ENCODE data around the gene PKDCC. TPM values are rescaled to one million over a fixed set of nuclear protein-coding genes. Genes with fewer than 3 reads are reported as not detected.
"Not testable (repeated sequence)": the region's sequence is repeated elsewhere in the genome, so short reads cannot be mapped to it uniquely, and the experiment has no call there.

PKDCC gene
- total RNA-seq, 1 experiment from 2014 or later, result 322 TPM

- Histone ChIP-seq H3K9me3 (no peaks in the 10 kb centered on the region), H3K27me3 (replicated peaks; ENCODE audit: control insufficient read depth, insufficient read depth, low read length) (no peaks in the 10 kb centered on the region), H3K4me3 (ENCODE audit: low read depth, low read length) (no peak overlapping the region), H3K36me3 (ENCODE audit: control insufficient read depth, insufficient read depth, low read length) (no peaks in the 10 kb centered on the region), H3K4me1 (peaks cover 59% of the 10 kb centered on the region)
- BruUV-seq (replicated peaks), result no TSS peak
- Mint-ChIP-seq H3K27ac (ENCODE audit: unreplicated experiment) (peak overlapping the region; percentile 23), H3K36me3 (ENCODE audit: insufficient read depth, unreplicated experiment) (peaks cover 7% of the 10 kb centered on the region), H3K4me1 (ENCODE audit: low read depth, unreplicated experiment) (peaks cover 46% of the 10 kb centered on the region), H3K4me3 (ENCODE audit: unreplicated experiment) (no peak overlapping the region), H3K27me3 (ENCODE audit: insufficient read depth, unreplicated experiment) (no peaks in the 10 kb centered on the region), H3K9me3 (ENCODE audit: unreplicated experiment) (no peaks in the 10 kb centered on the region)
- ChIA-PET POLR2A (no interaction called here), CTCF (interaction anchor here (0.6 kb wide), 1 partner anchor 671 kb away, joined by 3 read pairs; no protein-coding TSS in a partner anchor)
- DNase-seq, result no peak
- TF ChIP-seq, protein P1, sequence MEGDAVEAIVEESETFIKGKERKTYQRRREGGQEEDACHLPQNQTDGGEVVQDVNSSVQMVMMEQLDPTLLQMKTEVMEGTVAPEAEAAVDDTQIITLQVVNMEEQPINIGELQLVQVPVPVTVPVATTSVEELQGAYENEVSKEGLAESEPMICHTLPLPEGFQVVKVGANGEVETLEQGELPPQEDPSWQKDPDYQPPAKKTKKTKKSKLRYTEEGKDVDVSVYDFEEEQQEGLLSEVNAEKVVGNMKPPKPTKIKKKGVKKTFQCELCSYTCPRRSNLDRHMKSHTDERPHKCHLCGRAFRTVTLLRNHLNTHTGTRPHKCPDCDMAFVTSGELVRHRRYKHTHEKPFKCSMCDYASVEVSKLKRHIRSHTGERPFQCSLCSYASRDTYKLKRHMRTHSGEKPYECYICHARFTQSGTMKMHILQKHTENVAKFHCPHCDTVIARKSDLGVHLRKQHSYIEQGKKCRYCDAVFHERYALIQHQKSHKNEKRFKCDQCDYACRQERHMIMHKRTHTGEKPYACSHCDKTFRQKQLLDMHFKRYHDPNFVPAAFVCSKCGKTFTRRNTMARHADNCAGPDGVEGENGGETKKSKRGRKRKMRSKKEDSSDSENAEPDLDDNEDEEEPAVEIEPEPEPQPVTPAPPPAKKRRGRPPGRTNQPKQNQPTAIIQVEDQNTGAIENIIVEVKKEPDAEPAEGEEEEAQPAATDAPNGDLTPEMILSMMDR (IDR thresholded peaks at IDR 0.05; ENCODE audit: insufficient read depth in 1 of 2, low read depth in 1 of 2, low read length in 1 of 2, severe bottlenecking in 1 of 2, unreplicated experiment in 1 of 2), result no peak
- intact Hi-C loops (cut with micrococcal nuclease; ENCODE audit: unreplicated experiment), result no loop called here
Measured at GRCh38 chr2:42032224-42032620, 15.6 kb upstream of the PKDCC start.

GRCh38 chr2:42032745-42033144 lies 15.1 kb upstream of the PKDCC start:
- Mint-ChIP-seq H3K27me3 (ENCODE audit: insufficient read depth, unreplicated experiment) (no peaks in the 10 kb centered on the region), H3K36me3 (ENCODE audit: insufficient read depth, unreplicated experiment) (peaks cover 7% of the 10 kb centered on the region), H3K9me3 (ENCODE audit: unreplicated experiment) (no peaks in the 10 kb centered on the region), H3K4me1 (ENCODE audit: low read depth, unreplicated experiment) (peaks cover 51% of the 10 kb centered on the region), H3K4me3 (ENCODE audit: unreplicated experiment) (no peak overlapping the region), H3K27ac (ENCODE audit: unreplicated experiment) (peak overlapping the region; percentile 31)
- no peaks in the 10 kb centered on the region for H3K9me3 ChIP-seq
- no peak for DNase-seq
- intact Hi-C loops (cut with micrococcal nuclease; ENCODE audit: unreplicated experiment), result no loop called here
- CTCF ChIA-PET, result interaction anchor here (0.6 kb wide), 1 partner anchor 671 kb away, joined by 3 read pairs; no protein-coding TSS in a partner anchor
- POLR2A ChIA-PET, result no interaction called here
- no peaks in the 10 kb centered on the region for H3K27me3 ChIP-seq (replicated peaks; ENCODE audit: control insufficient read depth, insufficient read depth, low read length)
- H3K4me1 ChIP-seq, result peaks cover 59% of the 10 kb centered on the region
- no TSS peak for BruUV-seq (replicated peaks)
- no peak overlapping the region for H3K4me3 ChIP-seq (ENCODE audit: low read depth, low read length)
- no peaks in the 10 kb centered on the region for H3K36me3 ChIP-seq (ENCODE audit: control insufficient read depth, insufficient read depth, low read length)
- TF ChIP-seq, protein P1 (IDR thresholded peaks at IDR 0.05; ENCODE audit: insufficient read depth in 1 of 2, low read depth in 1 of 2, low read length in 1 of 2, severe bottlenecking in 1 of 2, unreplicated experiment in 1 of 2), result no peak

- intact Hi-C loops (cut with micrococcal nuclease; ENCODE audit: unreplicated experiment); H3K4me3 ChIP-seq (ENCODE audit: low read depth, low read length); H3K4me3 Mint-ChIP-seq (ENCODE audit: unreplicated experiment); POLR2A ChIA-PET; H3K27me3 ChIP-seq (replicated peaks; ENCODE audit: control insufficient read depth, insufficient read depth, low read length); H3K9me3 ChIP-seq; H3K9me3 Mint-ChIP-seq (ENCODE audit: unreplicated experiment); H3K36me3 ChIP-seq (ENCODE audit: control insufficient read depth, insufficient read depth, low read length); BruUV-seq (replicated peaks); H3K36me3 Mint-ChIP-seq (ENCODE audit: insufficient read depth, unreplicated experiment); CTCF ChIA-PET; DNase-seq; H3K27me3 Mint-ChIP-seq (ENCODE audit: insufficient read depth, unreplicated experiment): not testable (repeated sequence)
- peaks cover 62% of the 10 kb centered on the region for H3K4me1 ChIP-seq
- peaks cover 57% of the 10 kb centered on the region for H3K4me1 Mint-ChIP-seq (ENCODE audit: low read depth, unreplicated experiment)
- peak overlapping the region; percentile 78 for H3K27ac Mint-ChIP-seq (ENCODE audit: unreplicated experiment)
Measured at GRCh38 chr2:42034096-42034495, 13.7 kb upstream of the PKDCC start.

- TF ChIP-seq, protein P1 (IDR thresholded peaks at IDR 0.05; ENCODE audit: insufficient read depth in 1 of 2, low read depth in 1 of 2, low read length in 1 of 2, severe bottlenecking in 1 of 2, unreplicated experiment in 1 of 2), result no peak
- intact Hi-C loops (cut with micrococcal nuclease; ENCODE audit: unreplicated experiment), result no loop called here
- H3K4me1 Mint-ChIP-seq (ENCODE audit: low read depth, unreplicated experiment), result peaks cover 50% of the 10 kb centered on the region
- ChIA-PET CTCF (interaction anchor here (2.1 kb wide), 1 partner anchor 21 kb away, joined by 6 read pairs; no protein-coding TSS in a partner anchor), POLR2A (no interaction called here)
- H3K9me3 ChIP-seq, result no peaks in the 10 kb centered on the region
- BruUV-seq (replicated peaks), result no TSS peak
- no peaks in the 10 kb centered on the region for H3K27me3 ChIP-seq (replicated peaks; ENCODE audit: control insufficient read depth, insufficient read depth, low read length)
- H3K4me3 Mint-ChIP-seq (ENCODE audit: unreplicated experiment), result no peak overlapping the region
- H3K36me3 ChIP-seq (ENCODE audit: control insufficient read depth, insufficient read depth, low read length), result no peaks in the 10 kb centered on the region
- no peak overlapping the region for H3K4me3 ChIP-seq (ENCODE audit: low read depth, low read length)
- H3K27ac Mint-ChIP-seq (ENCODE audit: unreplicated experiment), result peak overlapping the region; percentile 78
- H3K4me1 ChIP-seq, result peaks cover 51% of the 10 kb centered on the region
- no peaks in the 10 kb centered on the region for H3K9me3 Mint-ChIP-seq (ENCODE audit: unreplicated experiment)
- no peaks in the 10 kb centered on the region for H3K27me3 Mint-ChIP-seq (ENCODE audit: insufficient read depth, unreplicated experiment)
- DNase-seq, result no peak
- no peaks in the 10 kb centered on the region for H3K36me3 Mint-ChIP-seq (ENCODE audit: insufficient read depth, unreplicated experiment)
Measured at GRCh38 chr2:42035241-42035640, 12.6 kb upstream of the PKDCC start.
